Left ventricle myocardium inferior (tissue), 1 donor: ENCODE results near the gene PLEKHM3. TPM values are rescaled to one million over a fixed set of nuclear protein-coding genes. Genes with fewer than 3 reads are reported as not detected.

ENCODE experiments used
- DNase-seq: peaks from one replicate; pipeline ENCODE4 v3.0.0-alpha.2; 2020
- H3K27ac ChIP-seq: fragments of 200-600 bp; replicated peaks from 2 replicates; pipeline ENCODE4 v1.8.0; 2021
- H3K27me3 ChIP-seq: fragments of 200-600 bp; 2 replicates; pipeline ENCODE4 v1.8.0; 2021; ENCODE audit warnings: low read depth
- H3K36me3 ChIP-seq: fragments of 200-600 bp; 2 replicates; pipeline ENCODE4 v1.8.0; 2021
- H3K4me1 ChIP-seq: fragments of 200-600 bp; 2 replicates; pipeline ENCODE4 v1.8.0; 2021
- H3K4me3 ChIP-seq: fragments of 200-600 bp; 2 replicates; pipeline ENCODE4 v1.8.0; 2021; ENCODE audit warnings: mild to moderate bottlenecking, moderate library complexity
- H3K9me3 ChIP-seq: fragments of 200-600 bp; replicated peaks from 2 replicates; pipeline ENCODE4 v1.8.0; 2021
- intact Hi-C: fragments of 100-400 bp; cut with micrococcal nuclease; formaldehyde crosslinking; loops from one replicate; pipeline ENCODE4 v1.11.0; 2022
- total RNA-seq: library from RNA; stranded (reverse); fragmentation: NEBNext Ultra II Directional; extraction: Animal tissue kit (Norgen Biotek cat#: 25700); gene quantifications from one replicate; pipeline ENCODE4 v1.2.1, GENCODE V29; 2021
- TF ChIP-seq, protein P1 (sequence below): fragments of 200-600 bp; IDR thresholded peaks from 2 replicates; pipeline ENCODE4 v1.8.0; 2021; ENCODE audit warnings: antibody characterized with exemption, mild to moderate bottlenecking, borderline replicate concordance
- donor health status: DM: no; HTN: yes; CAD: no; lungs with severe emphysema.

Gene PLEKHM3
- total RNA-seq, 1 donor from 2014 or later: 12.9 TPM

GRCh38 chr2:207884127-207884526 is 141.2 kb downstream of the PLEKHM3 start:
- TF ChIP-seq, protein P1, sequence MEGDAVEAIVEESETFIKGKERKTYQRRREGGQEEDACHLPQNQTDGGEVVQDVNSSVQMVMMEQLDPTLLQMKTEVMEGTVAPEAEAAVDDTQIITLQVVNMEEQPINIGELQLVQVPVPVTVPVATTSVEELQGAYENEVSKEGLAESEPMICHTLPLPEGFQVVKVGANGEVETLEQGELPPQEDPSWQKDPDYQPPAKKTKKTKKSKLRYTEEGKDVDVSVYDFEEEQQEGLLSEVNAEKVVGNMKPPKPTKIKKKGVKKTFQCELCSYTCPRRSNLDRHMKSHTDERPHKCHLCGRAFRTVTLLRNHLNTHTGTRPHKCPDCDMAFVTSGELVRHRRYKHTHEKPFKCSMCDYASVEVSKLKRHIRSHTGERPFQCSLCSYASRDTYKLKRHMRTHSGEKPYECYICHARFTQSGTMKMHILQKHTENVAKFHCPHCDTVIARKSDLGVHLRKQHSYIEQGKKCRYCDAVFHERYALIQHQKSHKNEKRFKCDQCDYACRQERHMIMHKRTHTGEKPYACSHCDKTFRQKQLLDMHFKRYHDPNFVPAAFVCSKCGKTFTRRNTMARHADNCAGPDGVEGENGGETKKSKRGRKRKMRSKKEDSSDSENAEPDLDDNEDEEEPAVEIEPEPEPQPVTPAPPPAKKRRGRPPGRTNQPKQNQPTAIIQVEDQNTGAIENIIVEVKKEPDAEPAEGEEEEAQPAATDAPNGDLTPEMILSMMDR: no peak
- Histone ChIP-seq H3K36me3 (no peaks in the 10 kb centered on the region), H3K27ac (no peak overlapping the region), H3K4me1 (peaks cover 35% of the 10 kb centered on the region), H3K27me3 (no peaks in the 10 kb centered on the region), H3K4me3 (no peak overlapping the region), H3K9me3 (no peaks in the 10 kb centered on the region)
- intact Hi-C loops: no loop called here
- no peak for DNase-seq

DNA sequence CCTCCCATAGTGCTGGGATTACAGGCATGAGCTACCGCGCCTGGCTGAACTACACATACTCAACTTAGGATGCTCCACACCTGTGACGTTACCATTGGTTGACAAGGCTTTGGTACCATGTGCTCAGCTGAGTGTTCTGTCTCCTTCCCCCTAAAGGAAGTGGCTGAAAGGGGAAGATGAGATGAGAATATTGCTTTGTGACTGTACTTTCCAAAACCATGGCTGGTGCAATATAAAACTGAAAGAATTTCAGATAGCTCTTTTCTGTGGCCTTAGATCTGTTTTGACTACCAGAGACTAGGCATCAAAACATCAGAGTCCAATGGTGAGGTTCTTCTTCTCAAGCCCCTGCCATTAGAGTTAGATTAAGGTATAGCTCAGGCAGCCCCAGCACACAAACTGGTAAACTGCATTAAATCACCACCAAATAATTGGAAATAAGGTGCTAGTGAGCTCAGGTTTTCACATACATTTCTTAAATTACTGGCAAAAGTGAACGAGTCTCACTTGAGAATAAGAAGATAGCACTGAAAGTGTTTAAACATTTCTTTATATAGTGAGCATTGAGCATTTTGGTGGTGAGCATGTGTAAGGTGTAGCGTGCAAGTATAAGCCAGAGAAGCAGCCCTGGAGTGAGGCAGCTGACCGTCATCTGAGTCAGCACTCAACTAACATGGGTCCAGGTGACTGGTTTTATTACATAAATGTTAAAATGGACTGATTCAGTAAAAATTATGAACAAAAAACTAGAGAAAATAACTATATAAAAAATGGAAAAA is 142.1 kb downstream of the PLEKHM3 start:
- DNase-seq: no peak
- intact Hi-C loops: no loop called here
- no peaks in the 10 kb centered on the region for H3K36me3 ChIP-seq
- H3K4me3 ChIP-seq: no peak overlapping the region
- TF ChIP-seq, protein P1: no peak
- peaks cover 32% of the 10 kb centered on the region for H3K4me1 ChIP-seq
- no peak overlapping the region for H3K27ac ChIP-seq
- no peaks in the 10 kb centered on the region for H3K9me3 ChIP-seq
- no peaks in the 10 kb centered on the region for H3K27me3 ChIP-seq

DNA sequence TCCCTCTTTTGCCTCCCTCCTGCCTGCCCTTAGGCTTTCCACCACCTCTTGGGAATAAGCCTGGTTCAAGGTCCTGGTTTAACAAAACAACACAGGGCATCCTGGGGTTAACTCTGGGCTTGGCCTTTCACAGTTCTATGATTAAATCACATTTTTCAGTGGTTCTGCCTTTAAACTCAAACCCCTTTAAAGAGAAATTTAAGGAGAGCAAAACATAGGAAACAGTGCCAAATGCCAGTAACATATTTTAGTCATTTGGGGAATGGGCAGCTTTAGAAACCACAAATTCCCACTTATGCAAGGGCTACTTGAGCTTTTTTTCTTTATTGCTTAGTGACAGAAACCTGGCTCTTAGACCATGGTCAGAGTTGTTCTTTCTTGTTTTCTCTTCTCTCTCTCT is 143.4 kb downstream of the PLEKHM3 start:
- no peak for DNase-seq
- TF ChIP-seq, protein P1: no peak
- H3K4me3 ChIP-seq: no peak overlapping the region
- H3K36me3 ChIP-seq: no peaks in the 10 kb centered on the region
- H3K4me1 ChIP-seq: peaks cover 22% of the 10 kb centered on the region
- no peak overlapping the region for H3K27ac ChIP-seq
- no peaks in the 10 kb centered on the region for H3K9me3 ChIP-seq
- intact Hi-C loops: no loop called here
- no peaks in the 10 kb centered on the region for H3K27me3 ChIP-seq

DNA sequence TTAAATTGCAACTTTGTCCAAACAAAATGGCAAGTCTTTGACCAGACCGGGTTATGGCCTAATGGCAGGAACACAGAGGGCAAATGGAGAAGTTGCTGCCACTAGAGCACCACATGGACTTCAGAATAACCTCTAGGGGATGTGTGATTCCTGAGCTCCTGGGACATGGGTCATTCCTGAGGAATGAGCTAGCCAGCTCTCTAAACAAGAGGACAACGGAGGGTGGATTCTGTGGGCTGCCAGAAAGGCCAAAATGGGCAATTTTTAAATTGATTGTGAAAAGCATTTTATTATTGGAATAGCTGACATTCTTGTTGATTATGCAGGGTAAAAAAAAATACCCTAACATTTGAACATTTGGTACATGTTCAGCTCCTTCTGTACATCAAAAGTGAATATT is 145.8 kb downstream of the PLEKHM3 start:
- no peak for DNase-seq
- H3K4me3 ChIP-seq: no peak overlapping the region
- no peak overlapping the region for H3K27ac ChIP-seq
- intact Hi-C loops: no loop called here
- TF ChIP-seq, protein P1: no peak
- peaks cover 16% of the 10 kb centered on the region for H3K4me1 ChIP-seq
- H3K36me3 ChIP-seq: no peaks in the 10 kb centered on the region
- no peaks in the 10 kb centered on the region for H3K27me3 ChIP-seq
- no peaks in the 10 kb centered on the region for H3K9me3 ChIP-seq

DNA sequence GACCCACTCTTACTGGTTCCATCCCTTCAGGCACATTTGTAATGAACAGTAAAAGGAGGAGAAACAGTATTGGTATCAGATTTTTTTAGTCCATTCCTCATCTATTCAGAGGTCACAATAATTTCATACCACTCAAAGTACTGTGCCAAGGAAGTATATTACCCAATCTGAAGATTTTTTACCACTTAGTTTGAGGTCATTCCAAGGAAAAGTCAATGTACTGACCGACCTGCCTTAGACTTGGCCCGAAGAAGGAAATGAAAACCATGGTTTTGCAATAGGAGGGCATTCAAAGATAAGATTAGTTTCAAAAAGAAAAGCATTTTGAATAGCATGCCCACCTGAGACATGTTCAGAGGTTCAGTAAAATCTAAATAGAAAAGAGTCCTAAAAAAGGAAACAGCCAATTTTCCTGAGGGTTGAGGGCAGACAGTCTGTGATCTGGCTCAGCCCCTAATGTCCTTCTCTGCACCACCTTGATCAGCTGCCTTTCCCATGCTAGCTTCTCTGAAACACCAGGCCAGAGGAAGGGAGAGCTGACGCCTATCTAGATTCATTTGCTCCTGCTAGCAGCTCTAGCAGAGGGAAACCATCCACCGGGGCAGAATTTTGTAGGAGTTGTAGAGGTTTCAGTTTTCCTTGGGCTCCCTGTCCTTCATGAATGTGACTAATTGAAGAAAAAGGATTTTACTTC is 148.3 kb downstream of the PLEKHM3 start:
- H3K27me3 ChIP-seq: no peaks in the 10 kb centered on the region
- peaks cover 16% of the 10 kb centered on the region for H3K4me1 ChIP-seq
- TF ChIP-seq, protein P1: no peak
- no peaks in the 10 kb centered on the region for H3K9me3 ChIP-seq
- intact Hi-C loops: no loop called here
- H3K4me3 ChIP-seq: no peak overlapping the region
- H3K27ac ChIP-seq: no peak overlapping the region
- no peaks in the 10 kb centered on the region for H3K36me3 ChIP-seq
- DNase-seq: no peak
